Mesenchymal stem cell (in vitro differentiated cells and primary cell): Measurements from ENCODE around the gene NOP14.
"Not testable (repeated sequence)": the region's sequence is repeated elsewhere in the genome, so short reads cannot be mapped to it uniquely, and the experiment has no call there.

ENCODE experiments used
- DNase-seq: peaks from one replicate; pipeline ENCODE4 v3.0.0-alpha.2; 2013
- H2AFZ ChIP-seq: one replicate; pipeline ENCODE4 v1.6.1; 2013; ENCODE audit warnings: low read depth, mild to moderate bottlenecking, control low read depth, inconsistent platforms, low read length, moderate library complexity
- H2AK5ac ChIP-seq: 2 replicates; pipeline ENCODE4 v1.6.1; 2013; ENCODE audit warnings: low read length, moderate library complexity, mild to moderate bottlenecking, inconsistent platforms; ENCODE audit not compliant: severe bottlenecking
- H2BK120ac ChIP-seq: one replicate; pipeline ENCODE4 v1.6.1; 2013; ENCODE audit warnings: low read depth, mild to moderate bottlenecking, inconsistent platforms, low read length, moderate library complexity
- H2BK12ac ChIP-seq, 2 experiments: one replicate each; pipeline ENCODE4 v1.6.1; 2013; ENCODE audit warnings: inconsistent platforms in 2 of 2, low read length in 2 of 2, mild to moderate bottlenecking in 2 of 2, moderate library complexity in 2 of 2, control low read depth in 1 of 2
- H2BK15ac ChIP-seq: one replicate; pipeline ENCODE4 v1.6.1; 2013; ENCODE audit warnings: mild to moderate bottlenecking, low read depth, inconsistent platforms; ENCODE audit not compliant: poor library complexity, severe bottlenecking
- H2BK5ac ChIP-seq: 2 replicates; pipeline ENCODE4 v1.6.1; 2013; ENCODE audit warnings: low read depth, mild to moderate bottlenecking, low read length, control low read depth, inconsistent platforms; ENCODE audit not compliant: poor library complexity, severe bottlenecking
- H3K14ac ChIP-seq, 2 experiments: one replicate each; pipeline ENCODE4 v1.6.1; 2013; ENCODE audit warnings: inconsistent platforms in 2 of 2, low read length in 2 of 2, control low read depth in 1 of 2, mild to moderate bottlenecking in 1 of 2, moderate library complexity in 1 of 2
- H3K18ac ChIP-seq, 2 experiments: one replicate each; pipeline ENCODE4 v1.6.1; 2013; ENCODE audit warnings: inconsistent platforms in 2 of 2, low read length in 2 of 2, control low read depth in 1 of 2, low read depth in 1 of 2, mild to moderate bottlenecking in 1 of 2
- H3K23ac ChIP-seq, 2 experiments: one replicate each; pipeline ENCODE4 v1.6.1; 2013; ENCODE audit warnings: inconsistent platforms in 2 of 2, low read length in 2 of 2, mild to moderate bottlenecking in 2 of 2, moderate library complexity in 2 of 2, control low read depth in 1 of 2
- H3K27ac ChIP-seq: 2 replicates; pipeline ENCODE4 v1.5.1; 2013; ENCODE audit warnings: mild to moderate bottlenecking, moderate library complexity, low read length, control low read depth, inconsistent platforms; ENCODE audit not compliant: poor library complexity, severe bottlenecking
- H3K27me3 ChIP-seq, 2 experiments: 2 replicates each; pipeline versions ENCODE4 v1.6.1 to v1.7.0; 2013; ENCODE audit warnings: low read length in 2 of 2, mild to moderate bottlenecking in 2 of 2, moderate library complexity in 2 of 2, control low read depth in 1 of 2, inconsistent platforms in 1 of 2; ENCODE audit not compliant: control insufficient read depth in 1 of 2, insufficient read depth in 1 of 2
- H3K36me3 ChIP-seq, 2 experiments: 2 replicates each; pipeline versions ENCODE4 v1.6.1 to v1.7.0; 2013; ENCODE audit warnings: low read length in 2 of 2, control low read depth in 1 of 2, inconsistent platforms in 1 of 2, low read depth in 1 of 2, mild to moderate bottlenecking in 1 of 2; ENCODE audit not compliant: insufficient read depth in 2 of 2, control insufficient read depth in 1 of 2
- H3K4ac ChIP-seq, 2 experiments: one replicate each; pipeline ENCODE4 v1.6.1; 2013; ENCODE audit warnings: inconsistent platforms in 2 of 2, low read length in 2 of 2, mild to moderate bottlenecking in 2 of 2, moderate library complexity in 2 of 2, control low read depth in 1 of 2, low read depth in 1 of 2
- H3K4me1 ChIP-seq: 2 replicates; pipeline ENCODE4 v1.6.1; 2013; ENCODE audit warnings: low read depth, low read length, control low read depth; ENCODE audit not compliant: control insufficient read depth, insufficient read depth
- H3K4me2 ChIP-seq: 2 replicates; pipeline ENCODE4 v1.6.1; 2013; ENCODE audit warnings: low read length, mild to moderate bottlenecking, inconsistent platforms; ENCODE audit not compliant: poor library complexity, severe bottlenecking
- H3K4me3 ChIP-seq, 2 experiments: 2 replicates each; pipeline versions ENCODE4 v1.5.1 to v1.7.0; 2013; ENCODE audit warnings: low read length in 2 of 2, mild to moderate bottlenecking in 2 of 2, control low read depth in 1 of 2, low read depth in 1 of 2; ENCODE audit not compliant: insufficient read depth in 1 of 2
- H3K79me1 ChIP-seq: replicated peaks from 2 replicates; pipeline ENCODE4 v1.6.1; 2013; ENCODE audit warnings: mild to moderate bottlenecking, control low read depth, low read length, inconsistent platforms; ENCODE audit not compliant: poor library complexity, severe bottlenecking
- H3K9ac ChIP-seq: 2 replicates; pipeline ENCODE4 v1.7.0; 2013; ENCODE audit warnings: mild to moderate bottlenecking, low read length, moderate library complexity
- H3K9me3 ChIP-seq: 2 replicates; pipeline ENCODE4 v1.7.0; 2013; ENCODE audit warnings: mild to moderate bottlenecking, low read length; ENCODE audit not compliant: control insufficient read depth
- H4K8ac ChIP-seq: one replicate; pipeline ENCODE4 v1.6.1; 2013; ENCODE audit warnings: inconsistent platforms, mild to moderate bottlenecking, low read length, moderate library complexity
- H4K91ac ChIP-seq: one replicate; pipeline ENCODE4 v1.6.1; 2013; ENCODE audit warnings: mild to moderate bottlenecking, low read length, inconsistent platforms
- WGBS: methylation state at CpG from one replicate; pipeline ENCODE4 v1.1.7; 2013; ENCODE audit warnings: mixed read lengths; 5-methylcytosine and 5-hydroxymethylcytosine counted together

NOP14 gene

DNA sequence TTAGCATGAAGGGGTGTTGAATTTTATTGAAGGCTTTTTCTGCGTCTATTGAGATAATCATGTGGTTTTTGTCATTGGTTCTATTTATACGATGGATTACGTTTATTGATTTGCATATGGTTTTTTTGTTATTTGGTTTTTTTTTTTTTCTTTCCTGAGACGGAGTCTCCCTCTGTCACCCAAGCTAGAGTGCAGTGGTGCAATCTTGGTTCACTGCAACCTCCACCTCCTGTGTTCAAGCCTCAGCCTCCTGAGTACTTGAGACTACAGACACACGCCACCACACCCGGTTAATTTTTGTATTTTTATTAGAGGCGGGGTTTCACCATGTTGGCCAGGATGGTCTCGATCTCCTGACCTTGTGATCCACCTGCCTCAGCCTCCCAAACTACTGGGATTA lies 44.5 kb downstream of the NOP14 start:
- not testable (repeated sequence) for H3K4me2 ChIP-seq

DNA sequence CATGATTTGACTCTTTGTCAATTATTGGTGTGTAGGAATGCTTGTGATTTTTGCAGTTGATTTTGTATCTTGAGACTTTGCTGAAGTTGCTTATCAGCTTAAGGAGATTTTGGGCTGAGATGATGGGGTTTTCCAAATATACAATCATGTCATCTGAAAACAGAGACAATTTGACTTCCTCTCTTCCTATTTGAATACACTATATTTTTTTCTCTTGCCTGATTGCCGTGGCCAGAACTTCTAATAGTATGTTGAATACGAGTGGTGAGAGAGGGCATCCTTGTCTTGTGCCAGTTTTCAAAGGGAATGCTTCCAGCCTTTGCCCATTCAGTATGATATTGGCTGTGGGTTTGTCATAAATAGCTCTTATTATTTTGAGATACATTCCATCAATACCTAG lies 44.9 kb downstream of the NOP14 start:
- Histone ChIP-seq H3K36me3 (peaks cover 38 to 41% of the 10 kb centered on the region in 2 experiments), H3K4me1 (peaks cover 12% of the 10 kb centered on the region), H3K79me1 (peaks cover 18% of the 10 kb centered on the region)
- H4K8ac ChIP-seq, H3K23ac ChIP-seq, H3K27me3 ChIP-seq, H3K9ac ChIP-seq, H2BK15ac ChIP-seq, H4K91ac ChIP-seq, H3K18ac ChIP-seq, H2AK5ac ChIP-seq, H3K4me3 ChIP-seq, H3K4me2 ChIP-seq, H3K14ac ChIP-seq, H2BK5ac ChIP-seq, H3K4ac ChIP-seq, H3K27ac ChIP-seq, H2BK120ac ChIP-seq, H2AFZ ChIP-seq, H2BK12ac ChIP-seq, H3K9me3 ChIP-seq, DNase-seq: not testable (repeated sequence)
- WGBS: no CpG with 5 or more reads among the region's 2 CpGs

More for the DNA sequence above, 44.5 kb downstream of the NOP14 start:
- not testable (repeated sequence) for H3K14ac ChIP-seq, H2BK120ac ChIP-seq, H2BK12ac ChIP-seq, H2AK5ac ChIP-seq, H3K9ac ChIP-seq, H2BK5ac ChIP-seq, DNase-seq, H4K91ac ChIP-seq, H3K4me3 ChIP-seq, H3K27me3 ChIP-seq, H3K27ac ChIP-seq, H3K4ac ChIP-seq, H2BK15ac ChIP-seq, H4K8ac ChIP-seq, H2AFZ ChIP-seq, H3K9me3 ChIP-seq, H3K18ac ChIP-seq, H3K23ac ChIP-seq
- H3K4me1 ChIP-seq: peaks cover 13% of the 10 kb centered on the region
- peaks cover 14% of the 10 kb centered on the region for H3K79me1 ChIP-seq
- 98% methylated on average over 8 of the region's 8 CpGs for WGBS
- H3K36me3 ChIP-seq: peaks cover 36 to 41% of the 10 kb centered on the region in 2 experiments

DNA sequence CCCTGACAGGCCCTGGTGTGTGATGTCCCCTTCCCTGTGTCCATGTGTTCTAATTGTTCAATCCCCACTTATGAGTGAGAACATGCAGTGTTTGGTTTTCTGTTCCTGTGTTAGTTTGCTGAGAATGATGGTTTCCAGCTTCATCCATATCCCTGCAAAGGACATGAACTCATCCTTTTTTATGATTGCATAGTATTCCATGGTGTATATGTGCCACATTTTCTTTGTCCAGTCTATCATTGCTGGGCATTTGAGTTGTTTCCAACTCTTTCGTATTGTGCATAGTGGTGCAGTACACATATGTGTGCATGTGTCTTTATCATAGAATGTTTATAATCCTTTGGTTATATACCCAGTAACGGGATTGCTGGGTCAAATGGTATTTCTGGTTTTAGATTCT lies 46.5 kb downstream of the NOP14 start:
- H4K8ac ChIP-seq, H3K4me3 ChIP-seq, H2BK120ac ChIP-seq, H3K9me3 ChIP-seq, H2AK5ac ChIP-seq, H3K27me3 ChIP-seq, H3K4me1 ChIP-seq, H3K14ac ChIP-seq, H2AFZ ChIP-seq, H3K4me2 ChIP-seq, H3K9ac ChIP-seq, H2BK12ac ChIP-seq, H3K27ac ChIP-seq, H3K23ac ChIP-seq, DNase-seq, H3K18ac ChIP-seq, H2BK5ac ChIP-seq, H3K4ac ChIP-seq, H4K91ac ChIP-seq, H2BK15ac ChIP-seq: not testable (repeated sequence)
- peaks cover 27% of the 10 kb centered on the region for H3K79me1 ChIP-seq
- 100% methylated on average over 1 of the region's 2 CpGs for WGBS
- H3K36me3 ChIP-seq: peaks cover 49 to 50% of the 10 kb centered on the region in 2 experiments

DNA sequence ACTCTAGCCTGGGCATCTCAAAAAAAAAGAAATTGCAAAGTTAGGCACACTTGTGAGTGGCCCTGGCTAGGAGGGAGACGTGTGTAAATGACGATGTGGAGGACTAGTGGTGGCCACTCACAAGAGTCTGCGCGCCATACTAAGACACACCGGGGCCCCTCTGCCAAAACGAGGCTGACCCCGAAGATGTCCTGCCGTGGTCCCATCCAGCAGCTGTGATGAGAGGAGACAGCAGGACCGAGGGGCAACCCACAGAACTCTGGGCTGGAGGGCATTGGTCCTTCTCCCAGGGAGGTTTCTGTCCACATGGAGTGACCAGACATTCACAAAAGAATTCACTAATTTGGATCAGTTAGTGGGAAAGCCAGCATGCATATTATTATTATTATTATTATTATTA lies 47.4 kb downstream of the NOP14 start:
- Histone ChIP-seq H3K27ac (no peak overlapping the region), H3K18ac (no peak overlapping the region), H3K27me3 (no peaks in the 10 kb centered on the region), H2AFZ (no peak overlapping the region), H2BK120ac (no peak overlapping the region), H3K4ac (no peak overlapping the region), H3K4me3 (peak overlapping the region in 1 of 2 experiments; percentile 24), H3K9ac (no peak overlapping the region), H3K14ac (no peak overlapping the region), H4K91ac (no peak overlapping the region), H3K79me1 (peaks cover 32% of the 10 kb centered on the region), H2BK12ac (no peak overlapping the region), H3K23ac (no peak overlapping the region), H3K4me1 (peaks cover 4% of the 10 kb centered on the region), H3K36me3 (peaks cover 57 to 58% of the 10 kb centered on the region in 2 experiments), H3K9me3 (no peaks in the 10 kb centered on the region), H2BK15ac (no peak overlapping the region), H3K4me2 (no peak overlapping the region), H2AK5ac (no peak overlapping the region), H4K8ac (no peak overlapping the region), H2BK5ac (no peak overlapping the region)
- DNase-seq: no peak
- WGBS: 85% methylated on average over 9 of the region's 9 CpGs
